NCI-H1694 treated with DMSO at 0.1 percent for 48 hours (cell line): ENCODE measurements around the gene PCNX4.
"Not testable (repeated sequence)": the region's sequence is repeated elsewhere in the genome, so short reads cannot be mapped to it uniquely, and the experiment has no call there.

Source experiments
- DNase-seq: peaks from one replicate; lab custom pipeline; 2025; lab: John Stamatoyannopoulos, UW

Gene PCNX4

DNA sequence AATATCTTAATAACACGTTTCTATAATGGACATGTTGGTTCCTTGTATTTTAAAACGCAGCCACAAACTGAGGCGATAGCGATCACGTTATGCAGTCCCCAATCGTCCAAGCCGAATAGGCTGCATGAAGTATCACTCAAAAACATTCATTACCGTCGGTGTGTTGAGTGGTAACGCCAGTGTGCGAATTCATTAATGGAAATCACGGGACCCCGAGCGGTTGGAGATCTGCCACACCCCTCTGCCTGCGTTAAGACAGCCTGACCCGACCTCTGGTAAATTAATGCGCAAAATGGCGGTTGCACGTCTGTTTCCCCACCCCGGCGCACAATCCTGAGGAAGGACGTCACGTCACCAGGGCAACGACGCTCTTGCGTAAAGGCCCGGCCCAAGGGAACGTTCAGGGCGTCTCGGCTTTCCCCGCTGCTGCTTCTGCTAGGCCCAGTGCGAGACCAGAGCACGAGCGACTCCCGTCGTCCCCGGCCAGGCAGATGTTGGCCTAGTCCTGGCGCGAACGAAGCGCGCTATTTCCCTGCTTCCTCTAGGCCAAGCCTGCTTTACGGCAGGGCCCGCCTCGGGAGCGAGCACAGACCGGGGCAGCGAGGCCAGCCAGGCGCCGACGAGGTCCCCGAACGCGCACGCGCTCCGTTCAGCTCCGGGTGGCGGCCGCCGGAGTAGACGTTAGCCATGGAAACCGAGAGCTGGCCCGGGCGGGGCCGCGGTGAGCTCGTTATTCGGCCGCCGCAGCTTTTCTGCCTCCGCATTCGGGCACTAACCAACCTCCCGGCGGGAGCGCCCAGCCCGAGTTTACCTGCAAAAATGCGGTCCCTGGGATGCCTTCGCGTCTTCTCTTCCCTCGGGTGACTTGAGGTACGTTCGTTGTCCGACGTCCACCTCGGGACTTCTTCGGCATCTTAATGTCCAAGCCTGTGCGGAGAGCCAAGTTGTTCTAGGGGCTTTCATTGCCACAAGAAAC lies at the start of gene PCNX4:
PCNX4 (plus strand) TSS at position 374 of the 976 bp plus-strand sequence. CDS start 15,716 bp downstream, outside the sequence.
- DNase-seq: peak; percentile 99

DNA sequence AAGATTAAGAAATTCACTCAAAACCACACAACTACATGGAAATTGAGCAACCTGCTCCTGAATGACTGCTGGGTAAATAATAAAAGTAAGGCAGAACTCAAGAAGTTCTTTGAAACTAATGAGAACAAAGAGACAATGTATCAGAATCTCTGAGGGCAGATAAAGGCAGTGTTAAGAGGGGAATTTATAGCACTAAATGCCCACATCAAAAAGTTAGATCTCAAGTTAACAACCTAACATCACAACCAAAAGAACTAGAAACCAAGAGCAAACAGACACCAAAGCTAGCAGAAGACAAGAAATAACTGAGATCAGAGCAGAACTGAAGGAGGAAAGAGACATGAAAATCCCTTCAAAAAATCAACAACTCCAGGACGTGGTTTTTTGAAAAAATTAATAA lies 43.7 kb upstream of the PCNX4 start:
- not testable (repeated sequence) for DNase-seq

DNA sequence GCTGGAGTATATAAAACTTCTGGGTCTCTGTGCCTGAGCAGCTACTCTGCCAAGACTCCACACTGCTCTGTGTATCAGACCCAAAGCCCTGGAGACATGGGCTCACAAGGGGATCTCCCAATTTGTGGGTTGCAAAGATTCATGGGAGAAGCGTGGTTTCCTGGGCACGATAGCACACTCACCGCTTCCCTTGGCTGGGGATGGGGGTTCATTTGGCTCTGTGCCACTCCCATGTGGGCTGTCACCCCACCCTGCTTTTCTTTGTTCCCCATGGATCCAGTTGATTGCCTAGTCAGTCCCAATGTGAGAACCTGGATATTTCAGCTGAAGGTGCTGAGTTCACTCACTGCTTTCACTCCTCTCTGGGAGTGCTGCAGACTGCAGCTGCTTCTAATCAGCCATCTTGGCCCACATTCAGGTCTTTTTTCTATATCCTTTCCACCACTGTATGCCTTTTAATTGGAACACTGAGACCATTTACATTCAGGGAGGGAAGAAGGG lies 40.0 kb upstream of the PCNX4 start:
- no peak for DNase-seq

DNA sequence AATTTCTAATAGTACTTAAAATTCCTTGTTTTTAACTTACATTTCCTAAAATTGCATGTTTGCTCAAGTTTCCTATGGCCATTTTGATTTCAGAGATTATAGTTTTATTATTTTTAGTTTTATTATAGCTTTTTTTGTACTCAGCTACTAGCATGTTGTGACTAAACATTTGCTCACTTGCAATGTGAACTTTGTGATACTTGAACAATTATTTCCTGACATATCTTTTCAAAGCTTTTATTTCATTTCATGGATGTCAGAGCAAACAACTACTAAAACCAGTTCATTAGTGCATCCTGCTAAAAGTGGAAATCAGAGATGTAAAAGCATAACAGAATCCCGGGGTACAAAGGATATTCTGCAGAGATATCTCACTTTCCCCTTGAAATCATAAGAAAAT lies 33.6 kb upstream of the PCNX4 start:
- no peak for DNase-seq

DNA sequence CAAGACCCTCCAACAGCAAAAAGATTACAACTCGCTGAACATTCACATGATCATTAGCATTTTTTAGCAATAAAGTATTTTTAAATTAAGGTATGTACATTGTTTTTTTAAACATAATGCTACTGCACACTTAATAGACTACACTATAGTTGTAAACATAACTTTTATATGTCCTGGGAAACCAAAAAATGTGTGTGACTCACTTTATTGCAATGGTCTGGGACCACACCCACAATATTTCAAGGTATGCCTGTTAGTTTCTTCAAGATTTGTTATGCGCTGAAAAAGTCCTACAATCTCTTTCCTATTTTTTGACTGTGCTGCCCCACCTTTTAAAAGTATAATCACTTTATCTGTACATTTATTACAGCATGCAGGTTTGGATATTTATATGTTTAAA lies 30.4 kb upstream of the PCNX4 start:
- DNase-seq: no peak

DNA sequence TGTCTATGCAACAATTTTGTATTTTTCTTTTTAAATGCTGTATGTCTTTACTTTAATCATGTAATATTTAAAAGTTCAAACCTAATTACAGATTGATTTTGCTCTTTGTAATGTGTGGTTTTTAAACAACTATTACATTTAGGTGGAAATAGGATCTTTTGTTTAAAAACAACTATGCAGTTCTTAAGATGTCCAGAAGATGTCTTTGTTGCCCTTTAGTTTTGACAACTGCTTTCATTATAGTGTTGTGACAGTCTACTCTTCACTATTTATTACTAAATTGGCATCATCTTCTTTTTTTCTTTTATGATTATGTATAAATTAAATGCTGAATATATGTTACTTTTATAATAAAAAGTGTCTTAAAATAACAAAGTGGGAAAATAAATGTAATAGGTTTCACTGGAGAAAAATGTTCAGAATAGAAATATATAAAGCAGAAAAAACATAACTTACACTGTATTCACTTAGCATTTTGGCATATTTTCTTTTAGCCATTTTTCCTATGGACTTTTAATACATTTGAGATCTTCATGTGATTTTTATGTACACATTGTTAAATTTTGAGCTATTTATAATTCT lies 27.1 kb upstream of the PCNX4 start:
- DNase-seq: peak; percentile 74

DNA sequence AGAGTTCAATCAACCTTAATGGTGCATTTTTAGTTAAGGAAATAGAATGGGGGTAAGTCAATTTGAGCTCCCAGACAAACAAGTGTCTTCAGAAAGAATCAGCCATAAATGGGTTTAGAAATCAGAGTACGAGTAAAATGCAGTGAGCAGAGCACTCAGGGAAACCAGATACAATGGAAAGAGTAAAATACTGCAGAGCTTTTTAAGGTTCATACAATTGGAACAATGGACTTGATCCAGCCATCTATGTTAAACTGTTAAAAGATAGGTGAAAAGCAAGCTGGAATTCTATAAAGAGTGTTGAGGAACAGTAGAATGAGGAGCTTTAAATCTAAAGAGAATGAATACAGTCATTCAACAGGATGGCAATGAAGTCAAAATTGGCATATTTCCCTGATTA lies 23.8 kb upstream of the PCNX4 start:
- DNase-seq: no peak

DNA sequence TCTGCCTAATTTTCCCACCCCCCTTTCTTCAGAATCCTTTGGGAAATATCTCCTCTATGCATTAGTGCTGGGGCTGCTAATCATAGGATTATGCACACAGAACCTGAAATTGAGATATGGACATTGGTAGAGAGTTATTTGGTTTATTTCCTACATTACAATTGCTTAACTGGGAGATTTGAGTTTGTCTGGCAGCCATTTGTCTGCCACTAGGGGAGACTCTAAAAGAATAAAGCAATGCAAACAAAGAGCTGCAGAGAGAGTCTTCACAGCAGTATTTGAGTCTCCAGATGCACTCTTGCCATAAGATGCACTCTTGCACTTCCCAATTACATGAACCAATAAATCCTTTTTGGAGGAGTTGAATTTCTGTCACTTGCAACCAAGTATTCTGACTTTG lies 12.0 kb upstream of the PCNX4 start:
- no peak for DNase-seq

DNA sequence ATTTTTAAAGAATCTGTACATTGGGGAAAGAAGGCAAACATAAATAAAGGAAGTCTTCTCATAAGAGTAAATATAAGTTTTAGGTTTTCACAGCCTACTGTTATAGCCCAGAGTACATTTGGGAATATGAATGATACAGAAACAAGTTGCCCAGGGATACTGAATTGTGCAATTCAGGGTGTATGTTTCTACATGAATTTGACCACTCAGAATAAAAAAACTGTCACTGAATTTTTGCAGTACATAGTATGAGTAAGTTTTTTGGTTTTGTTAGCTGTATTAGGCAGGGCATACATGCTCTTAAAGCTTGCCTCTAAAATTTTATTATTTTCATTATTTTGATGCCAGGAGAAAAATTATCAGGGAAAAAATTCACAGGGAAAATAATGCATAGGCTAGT lies 6.6 kb upstream of the PCNX4 start:
- DNase-seq: no peak

DNA sequence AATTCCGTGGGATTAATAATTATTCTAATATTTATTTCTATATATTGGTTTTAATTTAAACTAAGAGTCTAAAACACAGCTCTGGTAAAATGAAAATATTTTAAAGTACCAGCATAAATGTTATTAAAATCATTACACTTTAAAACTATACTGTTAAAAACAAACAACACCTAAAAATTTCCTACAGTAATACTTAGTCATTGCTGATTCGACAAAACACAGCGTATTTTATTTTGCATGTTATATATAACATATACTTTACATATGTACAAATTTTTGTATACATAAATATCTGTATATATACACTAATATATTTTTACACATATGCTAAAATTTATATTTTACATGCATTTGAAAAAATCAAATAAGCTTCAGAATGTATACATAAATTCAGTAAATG lies 6.0 kb upstream of the PCNX4 start:
- DNase-seq: no peak

DNA sequence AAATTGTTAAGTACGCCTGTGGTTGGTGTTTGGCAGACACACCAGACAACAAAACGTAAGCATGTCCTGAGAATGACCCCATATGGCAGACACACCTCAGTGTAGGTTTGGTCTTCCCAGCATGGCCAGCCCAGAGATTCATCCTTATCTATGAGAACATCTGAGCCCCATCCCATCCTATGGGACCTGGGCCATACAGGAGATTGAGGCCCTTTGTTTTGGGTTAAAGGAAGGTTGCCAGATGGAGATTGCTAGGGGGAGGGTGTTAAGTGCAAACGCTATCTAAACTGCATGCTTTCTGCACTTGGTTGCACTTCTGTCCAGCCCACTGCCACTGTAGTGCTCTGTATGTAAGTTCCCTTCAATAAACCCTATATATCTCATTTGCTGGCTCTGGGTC lies 4.1 kb upstream of the PCNX4 start:
- peak; percentile 26 for DNase-seq

DNA sequence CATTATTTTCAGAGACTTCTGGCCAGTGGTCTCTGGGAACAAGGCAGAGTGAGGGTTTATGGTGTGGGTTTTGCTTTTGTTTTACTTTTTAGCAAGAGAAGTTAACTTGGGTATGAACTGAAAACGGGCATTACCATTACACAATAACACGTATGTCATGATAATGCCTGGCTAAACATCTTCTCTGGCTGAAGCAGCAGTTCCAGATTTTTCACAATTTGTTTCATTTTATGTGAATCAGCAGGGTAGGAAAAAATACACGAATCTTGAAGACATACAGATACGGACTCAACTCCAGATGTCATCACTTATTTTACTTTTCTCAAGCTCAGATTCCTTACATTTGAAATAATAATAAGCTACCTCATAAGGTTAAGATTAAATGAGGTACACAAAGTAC lies 2.5 kb upstream of the PCNX4 start:
- DNase-seq: no peak

DNA sequence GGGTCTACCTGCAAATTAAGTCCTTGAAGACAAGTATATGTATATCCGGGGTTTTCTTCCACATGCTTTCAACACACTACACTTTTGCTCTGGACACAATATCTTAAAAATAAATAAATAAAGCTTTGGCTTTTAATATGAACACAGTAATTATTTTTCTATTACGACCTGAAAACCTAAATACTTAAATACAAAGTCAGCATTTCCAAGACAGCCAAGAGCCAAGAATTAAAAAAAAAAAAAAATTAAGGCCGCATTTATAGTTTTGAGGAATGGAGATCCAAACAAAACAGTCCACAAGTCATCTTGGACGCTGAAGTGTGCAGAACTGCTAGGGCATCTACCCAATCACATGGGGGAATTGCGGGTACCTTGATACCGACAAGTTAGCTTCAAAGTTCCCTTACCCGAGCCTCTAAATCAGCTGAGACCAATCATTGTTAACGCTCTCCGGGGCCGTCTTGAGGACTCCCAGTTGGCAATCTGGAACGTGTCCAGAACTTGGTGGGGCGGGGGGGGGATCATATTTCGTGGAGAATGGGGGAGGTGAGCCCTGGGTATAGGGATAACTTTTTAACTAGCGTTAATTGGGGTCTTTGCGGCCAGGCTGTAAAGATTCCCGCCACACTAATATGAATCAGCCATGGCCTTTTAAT lies 731 bp upstream of the PCNX4 start:
- peak; percentile 65 for DNase-seq

DNA sequence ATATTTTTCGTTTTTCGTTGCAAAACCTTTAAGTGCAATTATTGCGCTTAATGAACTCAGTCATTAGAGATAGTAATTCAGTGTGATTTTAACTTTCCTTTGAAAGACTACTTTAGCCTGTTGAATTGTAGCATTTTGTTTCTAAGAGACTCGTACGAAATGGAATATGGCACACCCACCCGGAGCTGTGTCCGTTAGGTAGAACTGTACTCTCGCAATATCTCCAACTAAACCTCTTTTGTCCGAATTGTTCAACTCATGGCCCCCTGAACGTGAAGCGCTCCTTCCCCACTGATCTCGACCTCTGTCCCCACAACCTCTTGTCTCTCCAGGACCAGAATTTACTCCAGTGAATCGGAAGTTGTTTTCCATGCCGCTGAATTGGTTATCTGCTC lies 800 bp downstream of the PCNX4 start:
- peak; percentile 65 for DNase-seq

DNA sequence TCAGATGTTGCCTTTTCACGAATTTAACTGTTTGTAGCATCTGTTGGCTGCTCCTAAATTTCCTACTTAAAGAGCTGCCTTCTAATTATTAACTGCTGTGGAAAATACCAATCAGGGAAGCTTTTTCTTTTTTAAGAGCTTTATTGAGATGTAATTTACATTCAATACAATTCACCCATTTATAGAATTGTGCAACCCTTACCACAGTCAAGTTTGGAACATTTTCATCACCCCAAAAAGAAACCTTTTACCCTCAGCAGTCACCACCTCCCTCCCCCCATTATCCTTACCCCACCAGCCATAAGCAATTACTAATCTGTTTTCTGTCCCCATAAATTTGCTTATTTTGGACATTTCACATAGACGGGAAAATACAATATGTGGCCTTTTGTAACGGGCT lies 1.4 kb downstream of the PCNX4 start:
- DNase-seq: no peak

DNA sequence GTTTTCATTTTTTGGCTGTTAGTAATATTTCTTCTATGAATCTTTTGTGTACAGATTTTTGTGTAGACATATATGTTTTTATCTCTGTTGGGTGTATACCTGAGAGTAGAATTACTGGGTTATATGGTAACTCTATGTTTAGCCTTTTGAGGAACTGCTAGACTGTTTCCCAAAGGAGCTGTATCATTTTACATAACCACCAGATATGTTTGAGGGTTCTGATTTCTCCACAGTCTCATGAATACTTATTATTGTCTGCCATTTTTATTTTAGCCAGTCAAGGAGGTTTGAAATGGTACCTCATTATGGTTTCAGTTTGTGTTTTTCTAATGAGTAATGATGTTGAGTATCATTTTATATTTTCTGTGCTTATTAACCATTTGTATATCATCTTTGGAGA lies 1.9 kb downstream of the PCNX4 start:
- no peak for DNase-seq

DNA sequence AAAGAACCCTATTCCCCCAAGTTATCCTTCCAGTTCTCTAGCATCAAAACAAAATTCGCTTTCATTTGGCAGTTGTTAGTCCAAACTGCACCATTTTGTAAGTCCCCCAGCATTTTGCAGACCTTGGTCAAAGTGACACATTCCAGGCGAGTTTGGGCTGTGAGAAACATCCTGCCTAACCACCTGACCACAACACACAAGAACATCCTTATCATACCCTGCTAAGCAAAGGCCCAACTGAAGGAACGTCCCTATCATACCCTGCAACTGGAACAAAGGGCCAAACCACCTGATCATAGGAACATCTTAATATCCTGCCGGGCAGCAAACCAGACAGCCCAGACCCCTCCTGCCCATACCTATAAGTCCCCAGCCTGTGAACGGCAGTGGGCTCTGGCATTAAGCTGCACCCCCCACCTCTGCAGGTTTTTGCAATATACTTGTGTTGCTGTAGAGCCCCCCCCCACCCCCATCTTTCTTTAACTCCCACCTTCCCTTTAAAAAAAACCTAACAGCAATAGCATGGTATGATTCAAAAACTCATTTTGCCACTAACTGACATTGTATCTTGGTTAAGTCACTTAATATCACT lies 2.7 kb downstream of the PCNX4 start:
- no peak for DNase-seq

DNA sequence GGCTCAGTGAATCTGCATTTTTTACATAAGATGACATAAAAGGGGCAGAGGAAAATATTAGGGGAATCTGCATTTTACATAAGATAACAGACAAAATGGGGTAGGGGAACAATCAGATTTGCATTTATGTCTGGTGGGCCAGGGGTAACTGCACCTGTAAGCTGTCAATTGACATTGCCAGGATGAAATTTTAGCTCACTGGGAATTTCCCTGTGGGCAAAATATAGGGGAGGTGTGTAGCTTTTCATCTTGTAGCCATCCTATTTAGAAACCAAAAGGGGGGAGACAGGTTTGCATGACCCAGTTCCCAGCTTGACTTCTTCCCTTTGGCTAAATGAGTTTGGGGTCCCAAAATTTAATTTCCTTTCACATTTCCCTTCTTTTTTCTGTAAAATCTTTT lies 3.5 kb downstream of the PCNX4 start:
- no peak for DNase-seq

DNA sequence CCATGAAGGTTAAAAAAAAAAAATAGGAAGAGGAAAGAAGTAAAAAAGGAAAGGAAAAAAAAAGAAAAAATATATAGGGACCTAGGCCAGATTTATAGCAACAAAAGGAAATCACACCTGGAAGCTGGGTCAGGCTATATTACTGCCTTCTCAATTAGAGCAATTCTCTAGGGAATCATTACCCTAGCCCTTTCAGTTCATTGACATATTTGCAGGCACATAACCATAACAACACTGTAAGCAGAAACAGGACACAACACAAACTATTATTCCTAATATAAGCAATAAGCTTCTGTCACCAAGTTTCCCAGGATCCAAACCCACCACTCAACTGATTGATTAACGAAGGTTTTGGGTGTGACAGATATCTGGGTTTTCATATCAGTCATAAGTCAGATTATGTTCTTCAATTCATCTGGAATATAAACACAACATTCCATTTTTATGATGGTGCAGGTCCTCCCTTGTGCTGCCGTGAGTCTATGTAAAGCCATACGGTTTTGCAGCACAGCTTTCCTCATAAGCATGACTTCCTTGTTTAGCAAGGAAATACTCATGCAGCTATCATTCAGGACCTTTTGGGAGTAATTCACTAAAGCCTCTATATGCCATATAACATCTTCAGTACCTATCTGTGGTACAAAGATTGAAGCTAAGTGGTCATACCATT lies 4.2 kb downstream of the PCNX4 start:
- no peak for DNase-seq

DNA sequence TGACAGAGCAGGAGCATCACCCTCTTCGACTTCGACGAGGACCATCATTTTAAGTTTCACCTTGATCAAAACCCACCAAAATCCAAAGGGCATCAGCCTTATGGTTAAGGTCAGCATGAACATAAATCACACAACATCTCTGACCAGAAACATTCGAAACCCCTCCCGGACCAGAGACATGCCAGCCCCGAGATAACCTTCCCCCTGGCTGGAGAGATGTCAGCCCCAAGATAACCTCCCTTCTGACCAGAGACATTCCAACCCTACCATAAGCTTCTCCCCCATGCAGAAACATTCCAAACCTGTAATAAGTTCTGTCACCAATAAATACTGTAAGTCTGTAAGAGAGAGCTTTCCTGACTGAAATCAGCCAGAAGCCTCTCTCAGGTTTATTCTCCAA lies 6.3 kb downstream of the PCNX4 start:
- no peak for DNase-seq

DNA sequence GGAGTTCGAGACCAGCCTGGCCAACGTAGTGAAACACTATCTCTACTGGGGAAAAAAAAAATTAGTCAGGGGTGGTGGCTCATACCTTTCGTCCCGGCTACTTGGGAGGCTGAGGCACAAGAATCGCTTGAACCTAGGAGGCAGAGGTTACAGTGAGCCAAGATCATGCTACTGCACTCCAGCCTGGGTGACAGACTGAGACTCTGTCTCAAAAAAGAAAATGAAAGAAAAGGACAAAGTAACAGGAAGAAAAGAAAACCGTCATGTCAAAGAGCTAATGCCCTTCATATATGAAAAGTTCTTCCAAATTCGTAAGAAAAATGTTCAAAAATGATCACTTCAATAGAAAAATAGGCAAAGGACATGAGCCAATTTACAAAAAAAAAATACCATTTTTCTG lies 8.1 kb downstream of the PCNX4 start:
- not testable (repeated sequence) for DNase-seq

DNA sequence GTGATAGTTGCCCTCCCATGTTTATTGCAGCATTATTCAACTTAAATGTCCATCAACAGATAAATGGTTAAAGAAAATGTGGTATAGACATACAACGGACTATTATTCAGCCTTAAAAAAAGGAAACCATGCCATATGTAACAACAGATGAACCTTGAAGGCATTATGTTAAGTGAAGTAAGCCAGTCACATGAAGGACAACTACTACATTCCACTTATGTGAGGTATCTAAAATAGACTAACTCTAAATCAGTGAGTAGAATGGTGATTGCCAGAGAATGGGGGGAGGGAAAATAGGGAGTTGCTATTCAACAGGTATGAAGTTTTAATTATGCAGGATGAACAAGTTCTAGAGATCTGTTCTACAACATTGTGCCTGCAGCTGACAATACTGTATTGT lies 10.1 kb downstream of the PCNX4 start:
- no peak for DNase-seq
